Measurements from ENCODE around the gene GAD2. TPM values are rescaled to one million over a fixed set of nuclear protein-coding genes. Genes with fewer than 3 reads are reported as not detected.

The GAD2 gene
- total RNA-seq = not detected

DNA sequence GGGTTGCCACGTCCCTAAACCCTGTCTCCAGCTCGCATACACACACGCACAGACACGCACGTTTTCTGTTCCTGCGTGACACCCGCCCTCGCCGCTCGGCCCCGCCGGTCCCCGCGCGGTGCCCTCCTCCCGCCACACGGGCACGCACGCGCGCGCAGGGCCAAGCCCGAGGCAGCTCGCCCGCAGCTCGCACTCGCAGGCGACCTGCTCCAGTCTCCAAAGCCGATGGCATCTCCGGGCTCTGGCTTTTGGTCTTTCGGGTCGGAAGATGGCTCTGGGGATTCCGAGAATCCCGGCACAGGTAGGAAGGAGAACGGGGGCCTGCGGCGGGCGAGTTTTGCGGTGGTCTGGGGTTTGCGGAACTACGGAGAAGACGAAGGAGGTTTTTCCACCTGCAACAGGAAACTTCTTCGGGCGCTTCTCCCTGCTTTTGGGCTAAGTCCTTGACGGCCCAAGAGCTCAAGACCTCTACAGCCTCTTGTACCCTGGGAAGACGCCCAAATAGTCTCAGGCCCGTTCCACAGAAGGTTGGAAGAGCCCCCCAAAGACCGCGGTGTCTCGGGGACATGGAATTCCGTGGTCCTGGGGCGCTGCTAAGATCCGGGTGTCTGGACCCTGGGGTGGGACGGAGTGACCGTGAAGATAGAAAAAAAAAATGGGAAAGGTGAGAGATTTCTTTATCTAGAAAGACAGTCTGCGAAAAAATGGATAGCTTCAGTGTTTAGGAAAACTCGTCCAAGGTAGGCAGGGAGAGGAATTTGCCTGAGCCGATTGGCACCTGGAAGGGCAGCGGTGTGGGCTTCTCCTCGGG lies at the start of gene GAD2:
Gene GAD2 (plus strand): TSS at position 190 of the 811 bp plus-strand sequence. CDS start 36 bp downstream, at position 226.
- ChIA-PET CTCF (no interaction called here), POLR2A (no interaction called here)

GRCh38 chr10:26169466-26169865 lies 47.1 kb upstream of the GAD2 start:
- CTCF ChIA-PET = no interaction called here
- POLR2A ChIA-PET = no interaction called here

GRCh38 chr10:26172131-26172530 lies 44.4 kb upstream of the GAD2 start:
- POLR2A ChIA-PET = no interaction called here

DNA sequence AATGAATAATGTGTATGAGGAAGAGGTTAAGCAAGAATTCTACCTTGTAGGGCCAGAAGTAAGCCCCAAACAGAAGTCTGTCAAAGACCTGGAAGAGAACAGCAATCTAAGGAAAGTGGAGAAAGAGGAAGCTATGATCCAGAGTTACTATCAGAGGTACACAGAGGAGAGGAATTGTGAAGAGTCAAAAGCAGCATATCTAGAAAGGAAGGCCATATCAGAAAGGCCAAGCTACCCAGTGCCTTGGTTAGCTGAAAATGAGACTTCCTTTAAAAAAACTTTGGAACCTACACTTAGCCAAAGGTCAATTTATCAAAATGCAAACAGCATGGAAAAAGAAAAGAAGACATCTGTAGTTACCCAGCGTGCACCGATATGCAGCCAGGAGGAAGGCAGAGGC lies 42.7 kb upstream of the GAD2 start:
- POLR2A ChIA-PET = no interaction called here
- CTCF ChIA-PET = no interaction called here

More at GRCh38 chr10:26172131-26172530, 44.4 kb upstream of the GAD2 start:
- CTCF ChIA-PET = no interaction called here

DNA sequence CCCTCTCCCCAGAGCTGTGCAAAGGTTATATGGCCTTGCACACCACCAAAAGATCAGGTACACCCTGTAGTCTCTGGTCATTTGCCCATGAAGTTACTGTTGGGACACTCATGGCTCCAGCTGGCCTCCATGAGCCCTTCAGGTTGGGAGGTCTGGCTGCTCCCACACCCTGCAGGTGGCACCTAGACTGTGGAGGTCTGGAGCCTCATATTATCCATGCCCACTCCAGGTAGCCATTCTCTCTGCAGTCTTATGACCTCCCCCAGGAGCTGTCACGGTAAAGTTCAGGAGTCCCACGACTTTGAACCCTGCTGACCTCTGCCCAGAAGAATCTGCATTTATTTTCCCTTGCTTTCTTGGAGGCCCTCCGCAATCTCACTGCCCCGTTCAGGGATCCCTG lies 39.2 kb upstream of the GAD2 start:
- ChIA-PET CTCF (no interaction called here), POLR2A (no interaction called here)

DNA sequence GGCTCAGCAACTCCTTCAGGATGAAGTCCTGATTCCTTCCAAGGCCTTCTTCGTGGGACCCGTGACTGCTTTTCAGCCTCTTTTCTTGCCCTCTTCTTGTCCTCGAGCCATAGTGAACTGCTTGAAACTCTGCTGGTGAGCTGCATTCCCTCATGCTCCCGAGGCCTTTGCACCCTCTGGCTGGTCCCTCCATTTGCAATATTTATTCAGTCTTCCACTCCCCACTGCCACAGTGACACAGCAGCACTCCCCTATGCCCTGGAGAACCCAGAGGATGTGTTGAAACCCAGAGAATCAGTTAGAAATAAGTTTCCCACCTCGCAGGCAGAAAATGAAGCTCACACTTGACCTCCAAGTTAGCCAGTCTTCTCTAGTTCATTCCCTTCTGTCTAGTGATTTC lies 22.3 kb upstream of the GAD2 start:
- POLR2A ChIA-PET = no interaction called here

GRCh38 chr10:26197248-26197647 lies 19.3 kb upstream of the GAD2 start:
- ChIA-PET POLR2A (no interaction called here), CTCF (no interaction called here)

More for the DNA sequence above, 22.3 kb upstream of the GAD2 start:
- CTCF ChIA-PET = no interaction called here

- CTCF ChIA-PET = no interaction called here
- POLR2A ChIA-PET = no interaction called here
Observed at GRCh38 chr10:26198119-26198518, 18.5 kb upstream of the GAD2 start.

- POLR2A ChIA-PET = no interaction called here
Observed at GRCh38 chr10:26199841-26200240, 16.7 kb upstream of the GAD2 start.

DNA sequence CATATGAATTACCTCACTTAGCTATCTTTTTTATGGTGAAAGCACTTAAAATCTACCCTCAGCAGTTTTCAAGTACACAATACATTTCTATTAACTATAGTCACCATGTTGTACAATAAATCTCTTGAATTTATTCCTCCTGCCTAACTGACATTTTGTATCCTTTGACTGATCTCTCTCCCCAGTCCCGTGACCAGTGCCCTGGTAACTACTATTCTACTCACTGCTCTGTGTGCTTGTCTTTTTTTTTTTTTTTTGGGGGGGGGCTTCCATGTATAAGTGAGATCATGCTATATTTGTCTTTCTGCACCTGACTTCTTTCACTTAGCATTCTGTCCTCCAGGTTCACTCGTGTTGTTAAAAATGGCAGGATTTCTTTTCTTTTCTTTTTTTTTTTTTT lies 11.4 kb upstream of the GAD2 start:
- ChIA-PET POLR2A (no interaction called here), CTCF (no interaction called here)

More at GRCh38 chr10:26199841-26200240, 16.7 kb upstream of the GAD2 start:
- CTCF ChIA-PET = no interaction called here

- POLR2A ChIA-PET = no interaction called here
- CTCF ChIA-PET = no interaction called here
Observed at GRCh38 chr10:26211781-26212444, 4.7 kb upstream of the GAD2 start.

- POLR2A ChIA-PET = no interaction called here
Observed at GRCh38 chr10:26212511-26212910, 4.1 kb upstream of the GAD2 start.

GRCh38 chr10:26213157-26213800 lies 3.3 kb upstream of the GAD2 start:
- CTCF ChIA-PET = no interaction called here

More at GRCh38 chr10:26212511-26212910, 4.1 kb upstream of the GAD2 start:
- CTCF ChIA-PET = no interaction called here

DNA sequence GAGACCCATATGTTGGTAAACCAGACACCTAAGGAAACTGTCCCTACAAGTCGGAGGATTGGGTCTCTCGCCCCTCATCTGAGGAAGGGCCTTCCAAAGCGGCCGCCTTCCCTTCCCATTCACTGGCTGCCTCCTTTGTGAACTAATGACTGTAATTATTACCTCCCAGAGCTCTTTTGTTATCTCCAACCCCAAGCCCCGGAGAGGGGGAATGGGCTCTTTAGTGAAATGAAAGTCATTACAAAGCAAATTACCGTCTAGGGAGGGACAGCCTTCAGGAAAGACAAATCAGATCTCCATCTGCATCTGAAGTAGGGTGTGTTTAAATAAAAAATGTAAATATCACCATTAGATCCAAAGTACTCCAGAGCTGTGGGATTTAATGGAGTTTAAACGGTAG lies 2.6 kb upstream of the GAD2 start:
- POLR2A ChIA-PET = no interaction called here
- CTCF ChIA-PET = no interaction called here

More at GRCh38 chr10:26213157-26213800, 3.3 kb upstream of the GAD2 start:
- POLR2A ChIA-PET = no interaction called here

DNA sequence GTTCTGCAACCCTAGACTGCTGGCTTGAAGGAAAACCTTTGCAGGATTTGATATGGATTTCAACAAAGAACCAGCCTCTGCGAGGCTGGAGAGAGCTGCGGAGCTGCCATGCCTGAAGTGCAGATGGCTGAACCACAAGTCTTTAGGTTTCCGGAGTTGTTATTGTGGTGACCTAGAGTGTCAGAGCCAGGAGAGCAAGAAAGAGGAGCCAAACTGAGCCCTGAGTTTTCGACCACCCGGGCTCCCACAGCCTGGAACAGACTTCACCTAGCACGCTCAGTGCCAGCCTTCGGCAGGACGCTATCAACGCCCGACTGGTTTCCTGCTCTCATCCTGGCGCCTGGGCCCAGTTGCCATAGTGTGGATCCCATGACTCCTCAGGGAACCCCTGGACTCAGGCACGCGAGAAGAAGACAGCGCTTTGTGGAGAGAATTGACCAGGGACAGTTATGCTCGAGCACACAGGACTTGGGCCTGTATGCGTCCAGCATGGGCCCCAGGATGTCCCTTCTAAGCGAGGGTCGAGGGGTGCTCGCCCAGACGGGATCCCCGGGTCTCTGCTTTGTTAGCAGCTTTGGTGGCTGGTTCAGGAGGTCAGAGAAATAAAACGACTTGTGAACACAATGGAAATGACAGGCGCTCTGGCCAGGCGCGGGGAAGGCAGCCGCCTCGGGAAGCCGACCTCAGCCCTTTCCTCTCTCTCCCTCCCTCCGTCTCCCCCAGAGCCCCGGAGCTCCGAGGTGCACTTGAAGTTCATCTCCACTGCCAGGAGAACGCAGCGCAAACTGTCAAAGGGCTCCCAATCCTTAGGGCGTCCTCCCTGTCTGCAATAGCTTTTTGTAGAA lies 1.8 kb upstream of the GAD2 start:
- POLR2A ChIA-PET = no interaction called here

GRCh38 chr10:26215396-26215934 lies 1.1 kb upstream of the GAD2 start:
- CTCF ChIA-PET = no interaction called here
- POLR2A ChIA-PET = no interaction called here

More for the DNA sequence above, 1.8 kb upstream of the GAD2 start:
- CTCF ChIA-PET = no interaction called here

DNA sequence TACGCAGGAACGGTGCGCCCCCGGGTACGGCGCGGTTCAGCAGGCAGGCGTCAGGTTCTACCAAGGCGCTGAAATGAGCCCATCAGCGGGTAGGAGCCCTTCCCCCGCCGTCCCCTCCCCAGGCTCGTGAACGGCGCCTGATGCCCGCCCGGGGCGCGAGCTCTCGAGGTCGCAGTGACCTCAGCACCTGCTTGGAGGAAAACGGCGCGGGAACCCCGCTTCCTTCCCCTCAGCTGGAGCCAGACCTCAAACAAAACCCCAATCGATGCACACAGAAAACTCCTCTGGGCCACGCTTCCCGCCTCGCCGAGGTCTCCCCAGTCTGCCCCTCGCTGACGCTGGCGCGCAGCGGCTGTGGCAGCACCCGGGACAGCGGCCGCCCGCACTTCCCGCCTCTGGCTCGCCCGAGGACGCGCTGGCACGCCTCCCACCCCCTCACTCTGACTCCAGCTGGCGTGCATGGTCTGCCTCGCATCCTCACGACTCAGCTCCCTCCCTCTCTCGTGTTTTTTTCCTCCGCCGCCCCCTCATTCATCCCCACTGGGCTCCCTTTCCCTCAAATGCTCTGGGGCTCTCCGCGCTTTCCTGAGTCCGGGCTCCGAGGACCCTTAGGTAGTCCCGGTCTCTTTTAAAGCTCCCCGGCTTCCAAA lies 514 bp upstream of the GAD2 start:
- ChIA-PET CTCF (no interaction called here), POLR2A (no interaction called here)

GRCh38 chr10:26217396-26218086 lies 967 bp downstream of the GAD2 start:
- CTCF ChIA-PET = no interaction called here

DNA sequence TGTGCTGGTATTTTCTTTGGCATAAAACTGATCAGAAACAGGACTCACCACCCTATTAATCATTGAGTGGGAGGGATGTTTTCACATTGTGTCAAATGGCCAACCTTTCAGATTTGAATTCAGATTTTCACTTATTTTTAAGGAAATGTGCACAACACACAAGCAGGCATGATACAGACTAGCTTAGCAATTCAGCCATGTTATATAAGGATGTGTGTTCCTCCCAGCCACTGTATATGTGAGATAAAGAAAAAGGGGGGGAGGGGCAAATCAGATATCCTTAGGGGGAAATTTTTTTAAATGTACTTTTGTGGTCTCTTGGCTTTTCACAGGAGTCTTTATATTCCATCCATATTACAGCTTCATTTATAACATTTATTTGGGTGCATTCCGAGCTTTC lies 3.1 kb downstream of the GAD2 start:
- POLR2A ChIA-PET = no interaction called here

More at GRCh38 chr10:26217396-26218086, 967 bp downstream of the GAD2 start:
- POLR2A ChIA-PET = no interaction called here

More for the DNA sequence above, 3.1 kb downstream of the GAD2 start:
- CTCF ChIA-PET = no interaction called here
